ENCODE data around the gene SNRPD1. TPM values are rescaled to one million over a fixed set of nuclear protein-coding genes. Genes with fewer than 3 reads are reported as not detected.

Gene SNRPD1
- total RNA-seq (91.6 and 97.3 TPM in 2 replicates), polyA plus RNA-seq (9.1 and 16.6 TPM in 2 replicates), polyA minus RNA-seq (6.9 and 8.5 TPM in 2 replicates), Bru-seq, nascent RNA (percentile 91 among the genes with signal in this experiment), BruChase-seq, experiment 1, labeled RNA remaining after a 6-hour chase (percentile 90 among the genes with signal in this experiment), BruChase-seq, experiment 2, labeled RNA remaining after a 2-hour chase (percentile 82 among the genes with signal in this experiment)
- polyA plus RNA-seq (2011; cell fraction: cytosol; rRNA removed): 25.7 and 35.3 TPM in 2 replicates
- 6.1 and 10.4 TPM in 2 replicates for polyA plus RNA-seq (2011; cell fraction: nucleus; rRNA removed)
- polyA plus RNA-seq (2012): 66.6 and 69.9 TPM in 2 replicates
- 47.7 TPM for polyA minus RNA-seq (2011; cell fraction: cytosol; rRNA and poly(A)+ RNA removed)
- 5.0 and 5.3 TPM in 2 replicates for polyA minus RNA-seq (2011; cell fraction: nucleus; rRNA and poly(A)+ RNA removed)
- long read RNA-seq, full-length matches to known transcripts: 452 of 545 reads
- long read RNA-seq, partial matches to known transcripts: 65 of 545 reads
- long read RNA-seq, other reads (novel, unspliced or antisense): 28 of 545 reads

DNA sequence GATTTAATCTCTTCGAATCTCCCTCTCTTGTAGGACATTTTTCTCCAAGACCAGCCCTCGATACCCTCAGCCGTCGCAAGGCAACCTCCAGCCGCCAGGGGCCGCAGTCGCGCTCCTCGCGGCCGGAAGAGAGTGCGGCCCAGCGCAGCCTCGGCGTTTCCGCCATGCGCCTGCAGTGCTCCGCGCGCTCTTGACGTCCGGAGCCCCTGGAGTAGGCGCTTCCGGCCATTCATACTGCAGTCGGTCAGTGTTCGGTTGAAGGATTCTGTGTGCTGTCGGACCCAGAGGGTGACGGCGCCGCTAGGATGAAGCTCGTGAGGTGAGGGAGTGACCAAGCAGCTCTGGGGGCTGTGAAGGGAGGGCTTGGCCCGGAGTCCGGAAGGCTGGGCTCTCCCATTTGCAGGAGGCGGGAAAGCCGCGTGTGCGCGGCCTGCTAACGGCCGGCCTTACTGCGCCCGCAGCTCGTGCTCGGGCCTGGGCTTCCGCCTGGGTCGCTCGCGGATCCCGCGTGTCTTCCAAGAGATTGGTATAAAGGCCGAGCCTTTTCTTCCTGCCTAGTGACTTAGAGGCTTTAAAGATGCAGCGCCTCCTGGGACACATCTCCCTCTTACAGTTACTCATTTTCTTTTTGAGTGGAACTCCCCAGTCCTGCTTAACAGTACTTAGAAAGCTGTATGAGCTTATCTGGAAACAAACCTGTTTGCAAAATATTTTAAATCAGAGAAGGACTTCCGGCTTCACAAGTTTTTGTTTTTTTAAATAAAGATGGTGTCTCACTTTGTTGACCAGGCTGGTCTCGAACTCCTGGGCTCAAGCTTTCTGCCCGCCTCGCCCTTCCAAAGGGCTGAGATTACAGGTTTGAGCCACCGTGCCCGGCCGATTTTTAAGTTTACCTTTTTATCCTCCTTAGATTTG lies at the start of gene SNRPD1:
Gene SNRPD1, plus strand, starts transcription at position 190 of the 915 bp plus-strand sequence. Its CDS starts 116 bp downstream, at position 306.
- Histone ChIP-seq H3K4me3 (replicated peaks in 1 of 3; ENCODE audit: insufficient read depth in 1 of 3, low read depth in 1 of 3, low read length in 3 of 3) (peak within 1 kb of the TSS; percentile 57 to 96 (median 86)), H3K27ac (ENCODE audit: insufficient read depth, low read depth, low read length) (peak within 1 kb of the TSS; percentile 90), H4K20me1 (replicated peaks; ENCODE audit: control insufficient read depth, extremely low read depth, insufficient read depth, low read length) (peaks cover 4% of the 10 kb centered on the region), H3K9ac (replicated peaks; ENCODE audit: extremely low read depth, insufficient read depth, low read length) (peak within 1 kb of the TSS; percentile 96), H3K4me1 (ENCODE audit: control insufficient read depth, extremely low read depth, insufficient read depth, low read length) (peaks cover 20% of the 10 kb centered on the region), H3K9me3 (replicated peaks; ENCODE audit: control insufficient read depth, insufficient read depth, low read length) (no peaks in the 10 kb centered on the region), H3K79me2 (ENCODE audit: control insufficient read depth, insufficient read depth, low read length) (peaks cover 50% of the 10 kb centered on the region), H2AFZ (ENCODE audit: low read depth, low read length) (peak within 1 kb of the TSS; percentile 65), H3K9me1 (replicated peaks; ENCODE audit: control insufficient read depth, extremely low read depth, insufficient read depth, low read length) (no peaks in the 10 kb centered on the region), H3K27me3 (ENCODE audit: control insufficient read depth in 2 of 2, insufficient read depth in 2 of 2, low read length in 2 of 2) (no peaks in the 10 kb centered on the region), H3K36me3 (ENCODE audit: control insufficient read depth in 2 of 2, extremely low read depth in 1 of 2, insufficient read depth in 2 of 2, low read length in 2 of 2) (peaks cover 0 to 4% of the 10 kb centered on the region in 2 experiments), H3K4me2 (ENCODE audit: insufficient read depth, low read length) (peak within 1 kb of the TSS; percentile 100)
- POLR2A ChIA-PET: interaction anchor here (1.4 to 1.6 kb wide), 3 partner anchors 10 to 128 kb away, joined by 3 to 8 read pairs (median 5); partner anchors contain the start of genes ESCO1 and MIB1
- BruUV-seq (replicated peaks): TSS peak; percentile 67
- peak; percentile 96 for DNase-seq (ENCODE audit: low read depth, low spot score)
- peak; percentile 96 for FAIRE-seq
- intact Hi-C loops (cut with micrococcal nuclease) (loop anchor here (1.0 to 2.0 kb wide), 3 partner anchors 12 to 128 kb away; partner anchors contain the start of genes ABHD3, ESCO1 and MIB1), dilution Hi-C loops (cut with MboI; ENCODE audit: extremely low pct_ligation_motif_present, low sequenced_read_pairs) (no loop called here)
- CTCF ChIA-PET: interaction anchor here (0.7 to 5.7 kb wide), 8 partner anchors 10 to 421 kb away, joined by 3 to 55 read pairs (median 3); partner anchors contain the start of gene ESCO1
- TF ChIP-seq, protein P1, sequence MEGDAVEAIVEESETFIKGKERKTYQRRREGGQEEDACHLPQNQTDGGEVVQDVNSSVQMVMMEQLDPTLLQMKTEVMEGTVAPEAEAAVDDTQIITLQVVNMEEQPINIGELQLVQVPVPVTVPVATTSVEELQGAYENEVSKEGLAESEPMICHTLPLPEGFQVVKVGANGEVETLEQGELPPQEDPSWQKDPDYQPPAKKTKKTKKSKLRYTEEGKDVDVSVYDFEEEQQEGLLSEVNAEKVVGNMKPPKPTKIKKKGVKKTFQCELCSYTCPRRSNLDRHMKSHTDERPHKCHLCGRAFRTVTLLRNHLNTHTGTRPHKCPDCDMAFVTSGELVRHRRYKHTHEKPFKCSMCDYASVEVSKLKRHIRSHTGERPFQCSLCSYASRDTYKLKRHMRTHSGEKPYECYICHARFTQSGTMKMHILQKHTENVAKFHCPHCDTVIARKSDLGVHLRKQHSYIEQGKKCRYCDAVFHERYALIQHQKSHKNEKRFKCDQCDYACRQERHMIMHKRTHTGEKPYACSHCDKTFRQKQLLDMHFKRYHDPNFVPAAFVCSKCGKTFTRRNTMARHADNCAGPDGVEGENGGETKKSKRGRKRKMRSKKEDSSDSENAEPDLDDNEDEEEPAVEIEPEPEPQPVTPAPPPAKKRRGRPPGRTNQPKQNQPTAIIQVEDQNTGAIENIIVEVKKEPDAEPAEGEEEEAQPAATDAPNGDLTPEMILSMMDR (IDR thresholded peaks at IDR 0.05; ENCODE audit: extremely low read depth in 1 of 2, insufficient read depth in 1 of 2, low read depth in 1 of 2, low read length in 2 of 2): peak; percentile 97 to 98
- TF ChIP-seq POLR2A (IDR thresholded peaks at IDR 0.05; ENCODE audit: low read depth, low read length): peak; percentile 94
- TF ChIP-seq FOS (IDR thresholded peaks at IDR 0.05; ENCODE audit: borderline replicate concordance, insufficient read depth, low read length): no peak
- TF ChIP-seq GATA2 (IDR thresholded peaks at IDR 0.05; ENCODE audit: insufficient read depth, insufficient read length, low read depth, low read length): no peak
- TF ChIP-seq EZH2 (IDR thresholded peaks at IDR 0.05; ENCODE audit: borderline replicate concordance, low read depth, low read length, severe bottlenecking): no peak
- peak; percentile 90 for TF ChIP-seq POLR2AphosphoS5 (IDR thresholded peaks at IDR 0.05; ENCODE audit: insufficient read depth, low read depth, low read length)
- no peak for TF ChIP-seq JUN (IDR thresholded peaks at IDR 0.05; ENCODE audit: borderline replicate concordance, insufficient read depth, insufficient read length, low read depth)
- TF ChIP-seq MAX (IDR thresholded peaks at IDR 0.05; ENCODE audit: insufficient read depth, insufficient read length): peak; percentile 87
- peak; percentile 91 for TF ChIP-seq MYC (IDR thresholded peaks at IDR 0.05; ENCODE audit: low read depth, low read length)

Data from endothelial cell of umbilical vein (primary cell).